ENCODE results near the gene C2orf81. TPM values are rescaled to one million over a fixed set of nuclear protein-coding genes. Genes with fewer than 3 reads are reported as not detected.

Gene C2orf81
- total RNA-seq, 1 donor, result 0.72 TPM

- Histone ChIP-seq H3K4me1 (ENCODE audit: insufficient read depth, low read length) (peaks cover 15% of the 10 kb centered on the region), H3K79me2 (ENCODE audit: insufficient read depth, low read length) (no peaks in the 10 kb centered on the region), H3K27ac (ENCODE audit: low read depth, low read length) (no peak overlapping the region), H3K4me2 (ENCODE audit: insufficient read depth, low read length) (peak overlapping the region; percentile 74), H3K36me3 (ENCODE audit: insufficient read depth, low read length) (no peaks in the 10 kb centered on the region), H3K4me3 (ENCODE audit: insufficient read depth, low read length) (peak overlapping the region; percentile 75), H3K9me3 (ENCODE audit: low read depth, low read length) (no peaks in the 10 kb centered on the region), H2AFZ (ENCODE audit: low read length) (peak overlapping the region; percentile 90), H4K20me1 (ENCODE audit: insufficient read depth, low read length) (no peaks in the 10 kb centered on the region), H3K27me3 (ENCODE audit: insufficient read depth, low read length) (no peaks in the 10 kb centered on the region)
- peak; percentile 68 for DNase-seq (ENCODE audit: insufficient read length, low spot score, missing footprints)
- no peak for TF ChIP-seq CTCF (IDR thresholded peaks at IDR 0.05; ENCODE audit: extremely low read depth, low read depth, low read length)
Observed at GRCh38 chr2:74415762-74416395, 5.5 kb downstream of the C2orf81 start.

- peak; percentile 93 for DNase-seq (ENCODE audit: insufficient read length, low spot score, missing footprints)
- H3K36me3 ChIP-seq (ENCODE audit: insufficient read depth, low read length), result no peaks in the 10 kb centered on the region
- H3K79me2 ChIP-seq (ENCODE audit: insufficient read depth, low read length), result no peaks in the 10 kb centered on the region
- peak overlapping the region; percentile 74 for H3K4me2 ChIP-seq (ENCODE audit: insufficient read depth, low read length)
- H3K27ac ChIP-seq (ENCODE audit: low read depth, low read length), result no peak overlapping the region
- peak overlapping the region; percentile 90 for H2AFZ ChIP-seq (ENCODE audit: low read length)
- H3K4me3 ChIP-seq (ENCODE audit: insufficient read depth, low read length), result peak overlapping the region; percentile 75
- H3K27me3 ChIP-seq (ENCODE audit: insufficient read depth, low read length), result no peaks in the 10 kb centered on the region
- H4K20me1 ChIP-seq (ENCODE audit: insufficient read depth, low read length), result no peaks in the 10 kb centered on the region
- no peaks in the 10 kb centered on the region for H3K9me3 ChIP-seq (ENCODE audit: low read depth, low read length)
- peak; percentile 8 for TF ChIP-seq CTCF (IDR thresholded peaks at IDR 0.05; ENCODE audit: extremely low read depth, low read depth, low read length)
- peaks cover 15% of the 10 kb centered on the region for H3K4me1 ChIP-seq (ENCODE audit: insufficient read depth, low read length)
Observed at GRCh38 chr2:74414881-74415761, 6.3 kb downstream of the C2orf81 start.

- Histone ChIP-seq H3K36me3 (ENCODE audit: insufficient read depth, low read length) (no peaks in the 10 kb centered on the region), H3K79me2 (ENCODE audit: insufficient read depth, low read length) (no peaks in the 10 kb centered on the region), H3K4me3 (ENCODE audit: insufficient read depth, low read length) (peak overlapping the region; percentile 75), H3K27me3 (ENCODE audit: insufficient read depth, low read length) (no peaks in the 10 kb centered on the region), H3K9me3 (ENCODE audit: low read depth, low read length) (no peaks in the 10 kb centered on the region), H3K4me1 (ENCODE audit: insufficient read depth, low read length) (peaks cover 15% of the 10 kb centered on the region), H3K4me2 (ENCODE audit: insufficient read depth, low read length) (peak overlapping the region; percentile 74), H4K20me1 (ENCODE audit: insufficient read depth, low read length) (no peaks in the 10 kb centered on the region), H2AFZ (ENCODE audit: low read length) (peak overlapping the region; percentile 90), H3K27ac (ENCODE audit: low read depth, low read length) (no peak overlapping the region)
- TF ChIP-seq CTCF (IDR thresholded peaks at IDR 0.05; ENCODE audit: extremely low read depth, low read depth, low read length), result no peak
- DNase-seq (ENCODE audit: insufficient read length, low spot score, missing footprints), result peak; percentile 87
Observed at GRCh38 chr2:74414441-74414840, 7.0 kb downstream of the C2orf81 start.
